Right kidney (tissue), 1 donor: Measurements from ENCODE around the gene DLX1.
"Not testable (repeated sequence)": the region's sequence is repeated elsewhere in the genome, so short reads cannot be mapped to it uniquely, and the experiment has no call there.

ENCODE experiments used
- DNase-seq: peaks from one replicate; pipeline ENCODE4 v3.0.0-alpha.2; 2016

Gene DLX1

DNA sequence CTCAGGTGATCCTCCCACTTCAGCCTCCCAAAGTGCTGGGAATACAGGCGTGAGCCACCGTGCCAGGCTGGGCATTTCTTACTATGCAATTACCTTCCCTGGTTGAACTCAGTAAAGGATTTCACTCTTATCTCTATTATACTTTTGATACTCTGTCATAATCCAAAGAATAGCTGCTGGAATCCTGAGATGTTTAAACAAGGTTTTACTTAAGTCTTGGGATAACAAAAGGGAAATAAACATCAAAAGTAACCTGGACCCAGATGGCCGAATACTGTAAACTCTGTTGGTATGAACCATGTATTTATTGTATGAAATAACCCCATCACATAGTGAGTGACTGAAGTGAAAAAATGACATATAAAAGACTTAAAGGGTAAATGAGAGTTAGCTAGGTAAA lies 29.3 kb downstream of the DLX1 start:
- DNase-seq, result no peak

DNA sequence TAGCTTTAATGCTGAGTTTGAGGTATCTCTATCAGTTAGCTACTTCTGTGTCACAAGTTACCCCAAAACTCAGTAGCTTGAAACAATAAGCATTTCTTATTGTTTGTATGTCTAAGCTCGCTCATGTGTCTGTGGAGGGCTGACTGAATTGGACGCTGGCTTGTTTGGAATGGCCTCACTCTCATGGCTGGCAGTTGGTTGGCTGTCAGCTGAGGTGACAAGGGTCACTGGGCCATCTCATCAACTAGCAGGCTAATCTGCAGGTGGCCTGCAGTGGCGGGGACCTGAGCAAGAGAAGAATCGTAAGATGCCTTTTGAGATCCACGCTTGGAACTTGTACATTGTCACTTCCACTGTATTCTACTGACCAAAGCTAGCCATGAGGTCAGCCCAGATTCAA lies 30.8 kb downstream of the DLX1 start:
- DNase-seq, result no peak

DNA sequence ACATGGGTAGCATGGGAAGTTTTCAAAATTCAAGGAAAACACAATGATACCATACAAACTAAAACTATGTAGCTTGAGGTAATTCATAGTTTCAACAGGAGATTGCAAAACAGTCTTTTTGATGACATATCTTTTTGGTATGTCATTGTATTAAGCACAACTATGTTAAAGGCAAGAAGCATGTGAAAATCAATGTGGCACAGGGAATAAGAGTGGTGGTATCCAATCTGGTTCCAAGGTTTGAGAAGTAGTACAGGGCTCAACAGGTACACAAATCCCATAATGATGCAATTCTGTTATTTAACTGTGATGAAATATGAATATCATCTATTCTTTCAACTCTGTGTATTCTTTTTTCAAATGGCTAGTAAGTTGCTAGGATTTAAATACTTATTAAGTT lies 33.8 kb downstream of the DLX1 start:
- DNase-seq, result no peak

DNA sequence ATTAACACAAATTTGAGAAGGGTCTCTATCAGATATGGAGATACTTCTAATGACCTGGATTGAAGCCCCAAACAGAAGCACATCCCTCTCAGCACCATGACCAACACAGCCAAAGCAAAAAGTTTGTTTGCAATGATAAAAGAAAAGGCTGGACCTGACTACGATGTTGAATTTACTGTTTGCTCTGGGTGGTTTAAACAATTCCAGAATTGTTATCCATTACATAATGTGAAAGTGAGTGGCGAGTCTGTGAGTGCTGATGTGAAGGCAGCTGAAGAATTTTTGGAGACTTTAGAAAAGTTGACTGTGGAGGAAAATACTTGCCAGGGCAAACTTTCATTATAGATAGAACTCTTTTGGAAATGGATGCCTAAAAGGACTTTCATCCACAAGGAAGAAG lies 34.8 kb downstream of the DLX1 start:
- DNase-seq, result no peak

DNA sequence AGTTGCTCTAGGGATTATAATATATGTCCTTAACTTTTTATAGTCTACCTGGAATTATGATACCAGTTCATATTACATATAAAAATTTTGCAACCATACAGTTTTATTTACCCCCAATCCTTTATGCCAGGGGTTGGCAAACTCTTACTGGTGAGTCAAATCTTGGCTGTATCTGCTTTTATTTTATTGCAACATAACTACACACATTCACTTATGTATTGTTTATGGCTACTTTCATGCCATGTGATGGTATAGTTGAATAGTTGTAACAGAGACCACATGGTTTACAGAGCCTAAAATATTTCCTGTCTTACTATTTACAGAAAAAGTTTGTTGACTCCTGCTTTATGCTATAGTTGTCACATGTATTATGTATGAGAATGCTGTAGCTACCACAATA lies 43.2 kb downstream of the DLX1 start:
- no peak for DNase-seq

DNA sequence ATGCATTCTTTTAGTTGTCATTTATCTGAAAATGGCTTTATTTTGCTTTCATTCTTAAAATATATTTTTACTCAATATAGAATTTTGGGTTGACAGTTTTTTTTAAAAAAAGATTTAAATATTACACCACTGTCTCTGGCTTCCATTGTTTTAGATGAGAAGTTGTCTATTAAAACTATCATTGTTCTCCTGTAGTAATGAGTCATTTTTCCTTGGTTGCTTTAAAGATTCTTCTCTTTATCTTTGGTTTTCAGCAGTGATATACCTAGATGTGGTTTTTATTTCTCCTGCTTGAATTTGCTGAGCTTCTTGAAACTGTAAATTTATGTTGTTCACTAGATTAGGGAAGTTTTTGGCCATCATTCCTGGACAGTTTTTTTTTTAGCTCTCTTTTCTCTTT lies 44.1 kb downstream of the DLX1 start:
- no peak for DNase-seq

DNA sequence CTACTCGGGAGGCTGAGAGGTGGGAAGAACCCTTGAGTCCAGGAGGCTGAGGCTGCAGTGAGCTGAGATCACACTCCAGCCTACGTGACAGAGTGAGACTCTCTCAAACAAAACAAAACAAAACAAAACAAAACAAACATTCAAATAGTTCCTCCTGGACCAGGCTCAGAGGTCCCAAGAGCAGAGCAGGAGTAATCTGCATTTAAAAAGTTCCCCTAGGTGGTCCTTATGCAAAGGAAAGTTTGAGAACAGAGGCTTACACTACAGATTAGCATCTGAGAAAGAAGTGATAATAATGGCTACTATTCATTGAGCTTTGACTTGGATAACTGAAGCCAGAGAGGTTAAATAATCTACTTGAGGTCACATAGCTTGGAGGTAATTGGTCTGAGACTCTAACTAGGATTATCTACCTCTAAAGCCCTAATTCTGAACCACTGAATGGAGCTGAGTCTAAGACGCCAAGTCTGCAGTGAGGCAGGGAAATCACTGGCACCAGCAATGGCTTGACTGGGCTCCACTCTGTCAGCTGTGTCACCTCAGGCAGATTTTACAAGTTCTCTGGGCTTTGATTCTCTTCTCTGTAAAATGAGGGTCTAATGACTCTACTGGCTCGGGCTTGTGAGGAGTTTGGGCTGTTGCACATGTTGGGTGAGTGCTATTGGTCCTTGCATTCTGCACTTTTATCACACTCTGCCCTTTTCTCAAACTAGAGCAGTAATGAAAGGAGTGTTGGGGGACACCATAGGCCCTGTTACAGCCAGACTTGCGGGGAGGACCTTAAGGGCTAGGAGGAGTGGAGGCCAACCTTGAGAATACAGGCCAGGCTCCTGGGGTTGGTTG lies 46.6 kb downstream of the DLX1 start:
- no peak for DNase-seq

DNA sequence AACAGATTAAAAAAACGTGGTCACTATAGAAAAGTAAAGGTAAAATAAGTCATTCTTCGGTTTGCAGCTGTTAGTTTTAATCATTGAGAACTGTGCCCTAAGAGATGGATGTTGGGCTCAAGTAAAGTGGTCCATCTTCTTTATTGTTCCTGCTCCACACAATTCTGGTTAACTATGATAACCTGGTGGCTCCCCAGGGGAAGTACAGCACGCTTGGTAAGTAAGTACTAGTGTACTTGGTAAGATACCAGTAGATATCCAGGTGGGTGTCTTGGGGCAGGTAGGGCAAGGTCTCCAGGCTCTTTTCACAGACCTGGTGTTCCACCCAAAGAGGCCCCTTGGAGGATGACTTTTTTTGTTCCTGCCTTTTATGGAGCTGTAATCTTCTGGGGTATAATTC lies 49.0 kb downstream of the DLX1 start:
- DNase-seq, result no peak

DNA sequence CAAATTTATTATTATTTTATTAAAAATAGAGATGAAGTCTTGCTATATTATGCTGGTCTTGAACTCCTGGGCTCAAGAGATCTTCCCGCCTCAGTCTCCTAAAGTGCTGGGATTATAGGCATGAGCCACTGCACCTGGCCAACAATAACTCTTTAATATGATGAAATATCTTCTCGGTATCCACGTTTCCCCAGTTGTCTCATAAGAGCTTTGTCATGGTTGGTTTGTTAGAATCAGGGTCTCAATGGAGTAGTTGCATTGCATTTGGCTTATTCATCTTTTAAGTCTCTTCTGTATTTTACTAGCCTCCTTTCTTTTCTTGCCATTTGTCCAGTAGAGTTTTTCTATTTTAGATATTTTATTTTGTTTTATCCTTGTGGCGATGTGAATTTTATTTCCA lies 50.1 kb downstream of the DLX1 start:
- no peak for DNase-seq

DNA sequence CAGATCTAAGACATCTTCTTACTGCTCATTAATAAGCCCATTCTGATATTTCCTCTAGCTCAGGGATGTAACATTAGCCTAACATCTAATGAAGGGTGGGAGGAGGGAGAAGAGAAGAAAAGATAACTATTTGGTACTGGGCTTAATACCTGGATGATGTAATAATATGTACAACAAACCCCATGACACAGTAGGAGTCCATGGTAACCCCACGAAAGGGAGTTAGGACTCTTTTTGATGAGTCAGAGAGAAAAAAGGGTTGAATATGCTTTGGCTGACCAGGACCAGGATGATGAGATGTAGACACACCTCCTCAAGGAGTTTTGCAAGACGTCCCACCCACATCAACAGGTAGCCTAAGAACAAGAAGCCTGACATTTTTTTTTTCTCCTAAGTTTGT lies 51.8 kb downstream of the DLX1 start:
- DNase-seq, result no peak

DNA sequence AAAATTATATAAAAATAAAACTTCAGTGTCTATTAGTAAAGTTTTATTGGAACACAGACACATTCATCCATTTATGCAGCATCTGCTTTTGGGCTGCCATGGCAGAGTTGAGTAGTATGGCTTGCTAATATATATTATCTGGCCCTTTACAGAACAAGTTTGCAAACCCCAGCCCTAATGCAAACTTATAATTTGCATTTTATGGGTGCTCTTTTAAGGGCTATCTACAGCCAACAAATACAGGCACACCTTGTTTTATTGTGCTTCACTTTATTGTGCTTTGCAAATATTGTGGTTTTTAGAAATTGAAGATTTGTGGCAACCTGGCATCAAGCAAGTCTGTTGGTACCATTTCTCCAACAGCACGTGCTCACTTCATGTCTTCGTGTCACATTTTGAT lies 52.6 kb downstream of the DLX1 start:
- DNase-seq, result no peak

DNA sequence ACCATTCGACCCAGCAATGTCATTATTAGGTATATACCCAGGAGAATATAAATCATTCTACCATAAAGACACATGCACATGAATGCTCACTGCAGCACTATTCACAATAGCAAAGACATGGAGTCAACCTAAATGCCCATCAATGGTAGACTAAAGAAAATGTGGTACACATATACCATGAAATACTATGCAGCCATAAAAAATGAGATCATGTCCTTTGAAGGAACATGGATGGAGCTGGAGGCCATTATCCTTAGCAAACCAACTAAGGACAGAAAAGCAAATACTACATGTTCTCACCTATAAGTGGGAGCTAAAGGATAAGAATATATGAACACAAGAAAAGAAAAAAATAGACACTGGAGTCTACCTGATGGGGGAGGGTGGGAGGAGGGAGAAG lies 53.4 kb downstream of the DLX1 start:
- not testable (repeated sequence) for DNase-seq
